SH-SY5Y (cell line): ENCODE measurements around the gene PPFIBP2.

Experiments
- GATA2 ChIP-seq: IDR thresholded peaks from 2 replicates; pipeline ENCODE4 v1.6.1; 2011; ENCODE audit warnings: mild to moderate bottlenecking, low read depth, low read length
- GATA3 ChIP-seq: IDR thresholded peaks from 2 replicates; pipeline ENCODE4 v1.6.1; 2011; ENCODE audit warnings: low read depth, mild to moderate bottlenecking, low read length, moderate library complexity

DNA sequence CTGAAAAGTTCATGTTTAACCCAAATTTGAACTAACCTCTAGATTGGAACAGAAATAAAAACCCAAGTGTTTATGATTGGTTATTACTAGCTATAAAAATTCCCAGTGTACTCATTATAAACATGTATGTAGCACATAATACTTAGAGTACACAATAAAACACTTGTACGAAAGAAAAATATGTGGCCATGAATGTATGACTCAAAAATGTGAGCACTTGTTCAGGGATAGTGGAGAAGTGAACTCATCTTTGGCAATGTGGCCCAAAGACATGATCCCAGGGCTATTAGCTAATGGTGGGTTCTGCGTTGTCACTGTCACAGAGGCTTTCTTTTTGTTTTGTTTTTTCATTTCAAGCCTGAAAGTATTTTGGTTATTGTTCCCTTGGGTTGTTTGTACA lies 72.0 kb downstream of the PPFIBP2 start:
- TF ChIP-seq GATA2 (no peak), GATA3 (no peak)
